Stomach (tissue), 4 donors: ENCODE data around the gene F12.

Experiments
- CTCF ChIP-seq, 7 experiments: fragments of 450-650 bp in 4 of 7; fragments of 200-600 bp in 3 of 7; sonication (generic) in 3 of 7; IDR thresholded peaks; one replicate each; pipeline ENCODE4 v1.5.1; 2016 to 2019; ENCODE audit warnings: antibody characterized with exemption in 7 of 7, control low read depth in 2 of 7, mild to moderate bottlenecking in 1 of 7
- EP300 ChIP-seq: sonication (generic); formaldehyde crosslinking; IDR thresholded peaks from one replicate; pipeline ENCODE4 v1.6.1; 2017; ENCODE audit warnings: antibody characterized with exemption
- POLR2A ChIP-seq, 4 donors: fragments of 450-650 bp; IDR thresholded peaks; one replicate each; pipeline ENCODE4 v1.6.1; 2016; ENCODE audit warnings: antibody characterized with exemption in 4 of 4, control low read depth in 2 of 4, mild to moderate bottlenecking in 1 of 4, moderate library complexity in 1 of 4
- POLR2AphosphoS5 ChIP-seq, 3 donors: sonication (generic); formaldehyde crosslinking; IDR thresholded peaks; one replicate each; pipeline ENCODE4 v1.6.1; 2016; ENCODE audit warnings: antibody characterized with exemption in 3 of 3

- no peak for TF ChIP-seq POLR2A (IDR thresholded peaks at IDR 0.05)
- TF ChIP-seq CTCF (IDR thresholded peaks at IDR 0.05) = no peak
- TF ChIP-seq POLR2AphosphoS5 (IDR thresholded peaks at IDR 0.05) = no peak
- TF ChIP-seq EP300 = no peak
Measured at GRCh38 chr5:177405312-177405711, 4.1 kb downstream of the F12 start.
